HG03139 (cell line): ENCODE results near the gene PLOD3.

ENCODE experiments used
- ATAC-seq: cut with Tn5 transposase; IDR thresholded peaks from one replicate; pipeline ENCODE4 v1.9.1; 2021; ENCODE audit not compliant: unreplicated experiment

Gene PLOD3

GRCh38 chr7:101186194-101186593, 31.2 kb downstream of the PLOD3 start:
- no peak for ATAC-seq

- no peak for ATAC-seq
Observed at GRCh38 chr7:101185258-101185839, 32.0 kb downstream of the PLOD3 start.

- ATAC-seq: no peak
Observed at GRCh38 chr7:101180130-101180755, 37.1 kb downstream of the PLOD3 start, which contains the start of gene NAT16. Gene NAT16, minus strand, starts transcription at chr7:101180293. Its CDS starts 5,486 bp downstream, at chr7:101174807.

- ATAC-seq: no peak
Observed at GRCh38 chr7:101179713-101180112, 37.7 kb downstream of the PLOD3 start.

- no peak for ATAC-seq
Observed at GRCh38 chr7:101179117-101179516, 38.3 kb downstream of the PLOD3 start.

GRCh38 chr7:101177644-101178043, 39.7 kb downstream of the PLOD3 start:
- no peak for ATAC-seq

GRCh38 chr7:101175664-101176063, 41.7 kb downstream of the PLOD3 start:
- no peak for ATAC-seq

- no peak for ATAC-seq
Observed at GRCh38 chr7:101174322-101174854, 43.0 kb downstream of the PLOD3 start.

GRCh38 chr7:101173752-101174244, 43.6 kb downstream of the PLOD3 start:
- ATAC-seq: no peak

GRCh38 chr7:101172854-101173751, 44.3 kb downstream of the PLOD3 start:
- ATAC-seq: no peak

GRCh38 chr7:101172005-101172853, 45.2 kb downstream of the PLOD3 start:
- no peak for ATAC-seq

- no peak for ATAC-seq
Observed at GRCh38 chr7:101171442-101171837, 45.9 kb downstream of the PLOD3 start.

GRCh38 chr7:101170617-101171441, 46.6 kb downstream of the PLOD3 start:
- ATAC-seq: no peak

- no peak for ATAC-seq
Observed at GRCh38 chr7:101169838-101170551, 47.4 kb downstream of the PLOD3 start.

- no peak for ATAC-seq
Observed at GRCh38 chr7:101169110-101169837, 48.1 kb downstream of the PLOD3 start.

GRCh38 chr7:101168412-101169049, 48.9 kb downstream of the PLOD3 start:
- ATAC-seq: no peak

GRCh38 chr7:101167645-101168411, 49.6 kb downstream of the PLOD3 start:
- no peak for ATAC-seq
